Dedifferentiated amniotic fluid mesenchymal stem cell (primary cell): ENCODE results near the gene PRR29.
"Not testable (repeated sequence)": the region's sequence is repeated elsewhere in the genome, so short reads cannot be mapped to it uniquely, and the experiment has no call there.

Experiments used
- DNase-seq: peaks from one replicate; pipeline ENCODE4 v3.0.0-alpha.2; 2016; ENCODE audit errors: extremely low spot score

The PRR29 gene

GRCh38 chr17:64015447-64015846 is 17.3 kb downstream of the PRR29 start:
- no peak for DNase-seq

- no peak for DNase-seq
These were observed 18.2 kb downstream of the PRR29 start for GRCh38 chr17:64016231-64016784.

GRCh38 chr17:64016974-64017373 is 18.8 kb downstream of the PRR29 start:
- no peak for DNase-seq

GRCh38 chr17:64017381-64017980 is 19.3 kb downstream of the PRR29 start:
- DNase-seq, result no peak

- DNase-seq, result not testable (repeated sequence)
These were observed 21.4 kb downstream of the PRR29 start for GRCh38 chr17:64019551-64019961.

GRCh38 chr17:64020056-64020766 is 22.1 kb downstream of the PRR29 start, which contains the start of gene ICAM2:
Gene ICAM2, minus strand, starts transcription at chr17:64020633. Its CDS starts 13,942 bp downstream, at chr17:64006691.
- DNase-seq, result no peak

GRCh38 chr17:64022611-64023063 is 24.5 kb downstream of the PRR29 start:
- DNase-seq, result no peak

GRCh38 chr17:64024215-64024654 is 26.1 kb downstream of the PRR29 start:
- DNase-seq, result no peak

GRCh38 chr17:64024781-64025731 is 26.9 kb downstream of the PRR29 start:
- DNase-seq, result no peak

GRCh38 chr17:64025732-64026294 is 27.7 kb downstream of the PRR29 start:
- DNase-seq, result peak; percentile 39

- DNase-seq, result peak; percentile 59
These were observed 30.8 kb downstream of the PRR29 start for GRCh38 chr17:64028874-64029464.

GRCh38 chr17:64032081-64032480 is 33.9 kb downstream of the PRR29 start:
- no peak for DNase-seq

GRCh38 chr17:64036198-64036922 is 38.2 kb downstream of the PRR29 start:
- no peak for DNase-seq

GRCh38 chr17:64037180-64037579 is 39.0 kb downstream of the PRR29 start:
- no peak for DNase-seq

- no peak for DNase-seq
These were observed 39.7 kb downstream of the PRR29 start for GRCh38 chr17:64037802-64038201.

- DNase-seq, result no peak
These were observed 40.4 kb downstream of the PRR29 start for GRCh38 chr17:64038331-64039105.

- no peak for DNase-seq
These were observed 40.9 kb downstream of the PRR29 start for GRCh38 chr17:64039106-64039400.

- no peak for DNase-seq
These were observed 42.1 kb downstream of the PRR29 start for GRCh38 chr17:64040206-64040605.

- DNase-seq, result no peak
These were observed 43.8 kb downstream of the PRR29 start for GRCh38 chr17:64041912-64042311.
